ENCODE measurements around the gene MYRFL.

GRCh38 chr12:69824028-69824427, 999 bp upstream of the MYRFL start:
- no peak for TF ChIP-seq POLR2A (IDR thresholded peaks at IDR 0.05; ENCODE audit: low read depth, low read length)
- TF ChIP-seq PAX5 (IDR thresholded peaks at IDR 0.05; ENCODE audit: insufficient read depth, low read length, severe bottlenecking), result no peak
- no peak for TF ChIP-seq POLR2AphosphoS5 (IDR thresholded peaks at IDR 0.05; ENCODE audit: low read depth, low read length)
- no peak for TF ChIP-seq TAF1 (IDR thresholded peaks at IDR 0.05; ENCODE audit: low read depth, low read length)
- no peak for TF ChIP-seq POU2F2 (IDR thresholded peaks at IDR 0.05; ENCODE audit: low read depth, low read length)
- no peak for TF ChIP-seq SPI1 (IDR thresholded peaks at IDR 0.05; ENCODE audit: low read depth, low read length)

Measured in GM12891 (cell line).